ENCODE data around the gene CCDC190. TPM values are rescaled to one million over a fixed set of nuclear protein-coding genes. Genes with fewer than 3 reads are reported as not detected.

The CCDC190 gene, protein sequence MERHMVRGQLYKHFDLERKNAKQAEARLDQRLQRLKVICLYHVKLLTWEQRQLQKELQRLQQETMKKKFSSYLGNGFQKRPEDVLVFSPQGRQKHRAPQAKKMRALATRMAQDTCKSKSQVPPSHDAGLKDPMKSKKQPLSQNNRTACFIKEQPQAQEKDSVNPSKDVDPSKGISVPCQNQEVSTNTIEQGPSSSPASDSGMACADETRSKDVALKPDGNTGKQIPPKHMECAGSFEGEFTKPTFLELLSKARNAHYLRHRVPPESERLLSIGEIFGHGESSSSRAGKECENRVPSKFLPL
- under 1 TPM in 1 of 5 donors, not detected in 4; 0.92 TPM for total RNA-seq
- polyA plus RNA-seq: 1 to 10 TPM in 1 of 3 donors, not detected in 2; 2.4 TPM
- long read RNA-seq, donor 1: 0 reads
- long read RNA-seq, donor 2: 0 reads
- long read RNA-seq, donor 3: 0 reads
- long read RNA-seq, donor 4: 0 reads
- long read RNA-seq, donor 5: 0 reads
- long read RNA-seq, donor 6: 0 reads
- long read RNA-seq, donor 7: 0 reads
- long read RNA-seq, donor 8: 0 reads
- long read RNA-seq, donor 9: 0 reads
- long read RNA-seq, donor 10: 0 reads

DNA sequence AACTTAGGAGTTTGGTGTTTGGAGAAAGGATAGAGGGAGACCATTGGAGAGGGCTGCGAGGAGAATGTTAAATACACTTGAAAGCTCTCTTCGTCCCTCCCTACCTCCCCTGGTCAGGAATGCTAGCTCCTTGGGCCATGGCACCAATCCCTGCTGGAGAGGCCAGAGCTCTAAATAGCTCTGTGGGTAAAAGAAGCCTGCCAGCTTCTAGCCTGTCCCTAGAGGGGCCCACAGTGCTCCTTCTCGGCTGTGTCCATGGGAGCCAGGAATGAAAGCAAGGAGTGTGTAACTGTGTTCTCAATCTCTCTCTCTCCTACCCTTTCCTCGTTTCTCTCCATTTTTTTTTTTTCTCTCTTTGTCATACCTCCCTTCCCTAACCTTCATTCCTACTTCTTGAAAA, at the start of gene CCDC190:
Gene CCDC190, minus strand, starts transcription at position 75 of the 400 bp plus-strand sequence. CDS start 1,529 bp downstream, outside the sequence.
- H3K27me3 ChIP-seq: no peaks in the 10 kb centered on the region
- intact Hi-C loops (cut with DNase I; ENCODE audit: low total_unique reads): no loop called here
- H3K4me1 ChIP-seq: peaks cover 0 to 15% (median 5%) of the 10 kb centered on the region in 4 donors
- H3K27ac ChIP-seq: peak within 1 kb of the TSS in 3 of 5 donors; percentile 1 to 43 (median 14)
- no peaks in the 10 kb centered on the region for H3K9me3 ChIP-seq
- WGBS, 5 donors: 30 to 53% (median 49%) methylated on average over 4 of the region's 4 CpGs
- DNase-seq: peak in 1 of 2 donors; percentile 47
- TF ChIP-seq, protein P1, sequence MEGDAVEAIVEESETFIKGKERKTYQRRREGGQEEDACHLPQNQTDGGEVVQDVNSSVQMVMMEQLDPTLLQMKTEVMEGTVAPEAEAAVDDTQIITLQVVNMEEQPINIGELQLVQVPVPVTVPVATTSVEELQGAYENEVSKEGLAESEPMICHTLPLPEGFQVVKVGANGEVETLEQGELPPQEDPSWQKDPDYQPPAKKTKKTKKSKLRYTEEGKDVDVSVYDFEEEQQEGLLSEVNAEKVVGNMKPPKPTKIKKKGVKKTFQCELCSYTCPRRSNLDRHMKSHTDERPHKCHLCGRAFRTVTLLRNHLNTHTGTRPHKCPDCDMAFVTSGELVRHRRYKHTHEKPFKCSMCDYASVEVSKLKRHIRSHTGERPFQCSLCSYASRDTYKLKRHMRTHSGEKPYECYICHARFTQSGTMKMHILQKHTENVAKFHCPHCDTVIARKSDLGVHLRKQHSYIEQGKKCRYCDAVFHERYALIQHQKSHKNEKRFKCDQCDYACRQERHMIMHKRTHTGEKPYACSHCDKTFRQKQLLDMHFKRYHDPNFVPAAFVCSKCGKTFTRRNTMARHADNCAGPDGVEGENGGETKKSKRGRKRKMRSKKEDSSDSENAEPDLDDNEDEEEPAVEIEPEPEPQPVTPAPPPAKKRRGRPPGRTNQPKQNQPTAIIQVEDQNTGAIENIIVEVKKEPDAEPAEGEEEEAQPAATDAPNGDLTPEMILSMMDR (IDR thresholded peaks at IDR 0.05): no peak
- TF ChIP-seq POLR2A (IDR thresholded peaks at IDR 0.05) (no peak), EP300 (IDR thresholded peaks at IDR 0.05) (no peak), POLR2AphosphoS5 (IDR thresholded peaks at IDR 0.05) (no peak)
- H3K4me3 ChIP-seq: no peak within 1 kb of the TSS
- H3K36me3 ChIP-seq: no peaks in the 10 kb centered on the region

DNA sequence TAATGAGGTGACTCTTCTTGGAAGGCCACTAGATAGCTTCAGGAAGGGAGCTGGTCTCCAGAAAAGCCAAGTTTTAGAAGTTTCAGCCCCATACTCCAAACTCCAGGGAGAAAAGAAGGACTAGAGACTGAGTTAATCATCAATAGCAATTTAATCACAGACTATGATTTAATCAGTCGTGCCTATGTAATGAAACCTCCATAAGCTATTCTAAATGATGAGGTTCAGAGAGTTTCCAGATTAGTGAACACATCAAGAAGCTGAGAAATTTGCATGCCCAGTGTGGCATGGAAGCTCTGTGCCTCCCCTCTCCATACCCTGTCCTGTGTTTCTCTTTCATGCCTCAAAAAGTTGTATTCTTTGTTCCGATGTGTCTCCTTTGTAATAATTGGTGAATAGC, 49.2 kb upstream of the CCDC190 start:
- peaks cover 0 to 17% (median 4%) of the 10 kb centered on the region in 4 donors for H3K9me3 ChIP-seq
- no peak overlapping the region for H3K27ac ChIP-seq
- WGBS, 5 donors: 67 to 81% (median 71%) methylated on average over 2 of the region's 2 CpGs
- intact Hi-C loops (cut with DNase I; ENCODE audit: low total_unique reads): no loop called here
- H3K4me3 ChIP-seq: no peak overlapping the region
- no peaks in the 10 kb centered on the region for H3K36me3 ChIP-seq
- TF ChIP-seq EP300 (IDR thresholded peaks at IDR 0.05): no peak
- no peak for TF ChIP-seq POLR2A (IDR thresholded peaks at IDR 0.05)
- TF ChIP-seq, protein P1 (IDR thresholded peaks at IDR 0.05): no peak
- H3K4me1 ChIP-seq: peaks cover 0 to 15% (median 5%) of the 10 kb centered on the region in 4 donors
- H3K27me3 ChIP-seq: no peaks in the 10 kb centered on the region
- no peak for DNase-seq

DNA sequence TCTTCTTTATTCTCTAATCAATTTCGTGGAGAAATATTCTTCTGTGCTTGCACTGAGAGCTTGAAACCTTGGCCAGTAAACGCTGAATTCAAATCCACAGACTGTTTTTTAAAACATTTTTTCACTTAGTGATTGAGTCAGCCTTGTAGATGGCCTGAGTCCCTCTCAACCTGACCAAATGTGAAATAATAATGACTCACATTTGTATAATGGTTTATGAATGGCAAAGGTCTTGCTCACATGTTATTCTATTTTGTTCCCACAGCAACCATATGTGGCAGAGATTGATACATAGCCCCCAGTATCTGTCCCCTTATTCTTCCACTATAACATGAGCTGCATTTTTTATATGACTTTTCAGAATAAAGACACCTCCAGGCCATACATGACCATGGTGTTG, 47.8 kb upstream of the CCDC190 start:
- TF ChIP-seq, protein P1 (IDR thresholded peaks at IDR 0.05): no peak
- no peak for TF ChIP-seq POLR2A (IDR thresholded peaks at IDR 0.05)
- no peak for TF ChIP-seq EP300 (IDR thresholded peaks at IDR 0.05)
- no peak for TF ChIP-seq POLR2AphosphoS5 (IDR thresholded peaks at IDR 0.05)
- H3K36me3 ChIP-seq: no peaks in the 10 kb centered on the region
- peaks cover 0 to 17% (median 4%) of the 10 kb centered on the region in 4 donors for H3K9me3 ChIP-seq
- H3K4me1 ChIP-seq: peaks cover 0 to 27% (median 14%) of the 10 kb centered on the region in 4 donors
- DNase-seq: no peak
- H3K4me3 ChIP-seq: no peak overlapping the region
- no peaks in the 10 kb centered on the region for H3K27me3 ChIP-seq
- no peak overlapping the region for H3K27ac ChIP-seq
- intact Hi-C loops (cut with DNase I; ENCODE audit: low total_unique reads): no loop called here
- WGBS, 5 donors: 29 to 60% (median 47%) methylated on average over 2 of the region's 2 CpGs

DNA sequence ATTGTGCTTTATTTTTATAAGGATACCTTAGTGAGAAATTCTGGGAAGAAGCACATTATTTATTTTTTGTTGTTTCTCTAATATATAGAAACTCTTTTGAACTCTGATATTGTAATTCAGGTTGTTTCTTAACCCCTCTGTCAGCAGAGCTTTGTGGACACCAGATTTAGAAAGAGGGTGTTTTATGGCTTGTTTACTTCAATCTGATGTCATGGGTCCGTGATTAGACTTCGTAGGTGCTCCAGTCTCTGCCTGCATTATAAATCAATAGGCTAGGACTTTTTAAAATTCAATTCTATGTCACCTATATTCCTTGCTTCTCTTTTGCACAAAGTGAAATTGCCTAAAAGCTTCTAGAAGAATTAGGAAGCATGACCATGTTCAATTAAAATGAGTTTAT, 47.3 kb upstream of the CCDC190 start:
- intact Hi-C loops (cut with DNase I; ENCODE audit: low total_unique reads): no loop called here
- no peak for DNase-seq
- Histone ChIP-seq H3K4me3 (no peak overlapping the region), H3K27ac (no peak overlapping the region), H3K27me3 (no peaks in the 10 kb centered on the region), H3K36me3 (no peaks in the 10 kb centered on the region), H3K9me3 (peaks cover 0 to 17% (median 4%) of the 10 kb centered on the region in 4 donors), H3K4me1 (peaks cover 0 to 27% (median 14%) of the 10 kb centered on the region in 4 donors)
- TF ChIP-seq POLR2A (IDR thresholded peaks at IDR 0.05): no peak
- no peak for TF ChIP-seq POLR2AphosphoS5 (IDR thresholded peaks at IDR 0.05)
- TF ChIP-seq, protein P1 (IDR thresholded peaks at IDR 0.05): no peak
- no peak for TF ChIP-seq EP300 (IDR thresholded peaks at IDR 0.05)
- WGBS, 5 donors: 50 to 67% (median 62%) methylated on average over 2 of the region's 2 CpGs

Data from stomach (tissue), 19 donors.